Hypothalamus (tissue), 51 donors: ENCODE measurements around the gene RAB6A.
"Not testable (repeated sequence)": the region's sequence is repeated elsewhere in the genome, so short reads cannot be mapped to it uniquely, and the experiment has no call there.

Experiments
- DNase-seq, 51 donors: peaks; one replicate each; lab custom pipeline; 2025; lab: John Stamatoyannopoulos, UW

RAB6A gene

DNA sequence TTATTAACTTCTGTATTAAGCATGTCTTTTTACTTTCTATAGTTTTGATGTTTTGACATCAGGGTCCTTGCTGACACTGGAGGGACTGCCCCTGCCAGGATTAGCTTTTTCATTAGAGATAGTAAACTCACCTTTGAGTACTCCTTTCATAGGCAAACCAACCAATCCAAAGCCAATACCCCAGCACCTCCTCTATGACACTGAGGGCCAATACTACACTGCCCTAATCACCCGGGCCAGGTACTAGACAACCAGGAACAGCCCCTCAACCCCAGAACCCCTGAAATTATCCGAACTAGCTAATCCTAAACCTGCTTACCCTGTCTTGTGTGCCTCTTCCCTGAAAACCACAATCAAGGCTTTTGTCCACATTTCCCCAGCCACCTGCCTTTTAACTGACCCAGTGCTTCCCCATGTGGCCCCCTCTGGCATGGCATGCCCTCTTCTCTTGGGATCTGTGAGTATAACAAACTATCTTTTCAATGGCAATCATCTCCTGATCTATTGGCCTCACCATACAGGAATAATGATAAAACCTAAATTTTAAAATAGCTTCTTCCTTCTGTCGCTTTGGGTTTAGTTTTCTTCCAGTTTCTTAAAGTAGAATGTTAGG is 31.2 kb downstream of the RAB6A start:
- DNase-seq = peak in 19 of 51 donors; percentile 7 to 55 (median 27)

DNA sequence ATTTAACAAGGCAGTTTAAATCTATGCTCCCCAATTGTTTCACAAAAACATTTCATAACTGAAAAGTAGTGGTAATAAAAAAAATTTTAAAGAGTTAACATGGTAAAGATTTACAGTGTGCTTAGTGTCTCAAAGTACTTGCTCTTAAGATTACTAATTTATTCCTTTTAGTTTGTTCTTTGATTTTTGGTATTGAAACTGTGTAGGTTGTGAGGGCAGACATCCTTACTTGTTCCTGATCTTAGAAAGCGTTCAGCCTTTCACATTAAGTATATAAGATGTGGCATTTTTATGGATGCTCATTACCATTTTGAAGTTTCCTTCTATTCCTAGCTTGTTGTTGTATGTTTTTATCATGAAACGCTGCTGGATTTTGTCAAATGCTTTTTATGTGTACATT is 32.9 kb downstream of the RAB6A start:
- DNase-seq = no peak

DNA sequence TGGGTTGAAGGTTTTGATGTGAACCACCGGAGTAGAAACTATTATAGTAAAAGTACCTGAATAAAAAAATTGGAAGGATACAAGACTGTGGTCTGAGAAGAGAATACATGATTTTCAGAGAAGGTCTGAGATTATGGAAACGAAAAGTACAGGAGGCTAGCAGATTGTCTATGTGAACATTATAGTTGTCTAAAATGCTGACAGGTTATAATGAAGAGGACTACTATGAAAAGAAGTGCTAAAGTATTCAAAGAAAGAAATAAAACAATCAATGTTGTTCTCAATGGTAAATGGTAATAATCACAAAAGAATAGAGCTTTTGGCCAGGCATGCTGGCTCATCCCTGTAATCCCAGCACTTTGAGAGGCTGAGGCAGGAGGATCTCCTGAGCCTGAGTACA is 34.0 kb downstream of the RAB6A start:
- no peak for DNase-seq

DNA sequence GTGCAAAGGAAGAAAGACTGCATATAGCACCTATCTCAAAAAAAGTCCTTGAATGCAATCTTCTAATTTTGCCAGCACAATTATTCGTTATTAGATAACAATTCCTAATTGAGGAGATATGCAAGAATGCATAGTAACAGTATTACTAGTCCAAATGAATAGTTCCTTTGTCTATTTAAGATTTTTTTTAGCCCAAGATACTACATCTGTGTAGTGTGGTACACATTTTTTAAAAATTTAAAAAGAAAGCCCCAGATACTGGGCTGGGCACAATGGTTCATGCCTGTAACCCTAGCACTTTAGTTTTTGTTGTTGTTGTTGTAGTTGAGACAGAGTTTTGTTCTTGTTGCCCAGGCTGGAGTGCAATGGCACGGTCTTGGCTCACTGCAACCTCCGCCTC is 43.7 kb downstream of the RAB6A start:
- no peak for DNase-seq

DNA sequence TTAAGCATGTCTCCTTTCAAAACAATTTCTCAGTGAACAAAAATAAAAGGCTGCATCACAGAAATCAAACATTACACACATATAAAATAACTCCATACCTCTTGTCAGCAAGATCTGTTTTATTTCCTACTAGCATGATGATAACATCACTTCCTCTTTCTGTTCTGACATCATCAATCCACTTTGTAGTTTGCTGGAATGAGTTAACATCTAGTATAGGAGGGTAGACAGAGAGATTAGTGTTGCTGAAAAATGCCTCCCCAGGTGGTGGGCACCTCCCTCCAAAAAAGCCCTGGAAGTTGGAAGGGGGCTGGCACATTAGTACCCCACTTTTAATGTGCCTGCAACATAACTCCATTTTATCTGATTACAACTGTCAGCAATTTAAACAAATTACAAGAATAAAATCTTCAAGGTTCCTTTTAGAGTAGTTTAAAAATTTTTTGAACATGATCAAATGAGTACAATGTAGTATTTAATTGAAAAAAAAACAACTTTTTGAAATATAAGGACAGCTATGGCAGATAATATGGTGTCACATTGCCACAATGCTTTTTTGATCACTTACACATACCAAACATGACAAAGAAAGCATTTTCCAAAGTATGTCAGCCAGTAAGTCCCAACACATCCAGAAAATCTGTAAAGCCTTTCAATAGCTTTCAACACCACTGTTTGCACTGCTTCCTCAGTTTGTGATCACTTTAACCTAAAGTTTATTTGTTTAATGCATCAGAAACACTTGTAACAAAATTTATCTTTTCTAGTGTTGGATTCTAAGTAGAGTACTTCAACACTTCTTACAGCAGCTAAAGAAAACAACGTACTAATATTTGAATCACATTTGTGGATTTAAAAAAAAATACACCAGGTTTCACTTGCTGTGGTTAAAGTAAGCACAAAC is 44.5 kb downstream of the RAB6A start:
- no peak for DNase-seq

DNA sequence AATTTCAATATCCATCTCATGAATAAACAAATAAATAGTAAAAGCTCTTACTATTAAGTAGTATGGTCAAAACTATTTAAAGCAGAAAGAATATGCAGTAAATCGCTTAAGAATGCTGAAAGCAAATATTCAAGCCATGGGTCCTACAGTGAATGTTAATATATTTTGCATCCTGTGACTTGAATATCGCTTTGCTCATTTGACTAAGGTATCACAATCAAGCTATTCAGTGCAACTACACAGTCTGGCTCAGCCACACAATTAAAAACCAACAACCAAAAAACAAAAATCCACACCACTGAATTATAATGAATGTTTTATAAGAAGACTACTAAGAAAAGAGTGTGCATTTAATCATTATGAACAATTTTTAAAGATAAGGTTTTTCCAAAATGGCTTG is 45.3 kb downstream of the RAB6A start:
- no peak for DNase-seq

DNA sequence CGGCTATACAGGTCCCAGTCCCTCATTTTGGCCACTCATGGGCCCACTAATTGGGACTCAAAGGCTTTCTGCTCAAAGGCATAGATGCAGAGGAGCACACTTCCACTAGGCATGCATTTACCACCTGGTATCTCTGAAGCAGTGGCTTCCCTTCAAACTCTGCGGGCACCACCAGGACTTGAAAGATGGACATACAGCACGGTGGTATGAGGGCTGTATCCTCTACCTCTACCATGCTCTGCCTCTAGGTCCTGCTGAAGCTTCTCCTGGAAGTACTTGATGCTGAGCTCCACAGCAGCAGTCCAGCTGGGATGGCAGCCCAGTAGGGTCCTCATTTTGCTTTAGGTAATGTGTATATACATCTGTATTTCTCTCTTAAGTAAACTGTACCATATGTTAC is 49.9 kb downstream of the RAB6A start:
- no peak for DNase-seq

DNA sequence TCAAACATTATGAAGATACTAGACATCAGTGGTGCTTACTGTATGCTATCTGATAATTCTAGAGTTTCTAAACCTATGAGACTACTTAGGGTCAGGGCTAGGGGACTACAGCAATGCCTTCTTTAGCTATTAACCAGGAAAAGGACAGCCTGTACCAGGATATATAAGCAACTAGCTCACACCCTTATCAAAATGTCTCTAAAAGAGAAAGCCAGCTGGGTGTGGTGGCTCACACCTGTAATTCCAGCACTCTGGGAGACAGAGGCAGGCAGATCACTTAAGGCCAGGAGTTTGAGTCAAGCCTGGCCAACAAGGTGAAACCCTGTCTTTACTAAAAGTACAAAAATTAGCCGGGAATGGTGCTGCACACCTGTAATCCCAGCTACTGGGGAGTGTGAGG is 55.8 kb downstream of the RAB6A start:
- no peak for DNase-seq

DNA sequence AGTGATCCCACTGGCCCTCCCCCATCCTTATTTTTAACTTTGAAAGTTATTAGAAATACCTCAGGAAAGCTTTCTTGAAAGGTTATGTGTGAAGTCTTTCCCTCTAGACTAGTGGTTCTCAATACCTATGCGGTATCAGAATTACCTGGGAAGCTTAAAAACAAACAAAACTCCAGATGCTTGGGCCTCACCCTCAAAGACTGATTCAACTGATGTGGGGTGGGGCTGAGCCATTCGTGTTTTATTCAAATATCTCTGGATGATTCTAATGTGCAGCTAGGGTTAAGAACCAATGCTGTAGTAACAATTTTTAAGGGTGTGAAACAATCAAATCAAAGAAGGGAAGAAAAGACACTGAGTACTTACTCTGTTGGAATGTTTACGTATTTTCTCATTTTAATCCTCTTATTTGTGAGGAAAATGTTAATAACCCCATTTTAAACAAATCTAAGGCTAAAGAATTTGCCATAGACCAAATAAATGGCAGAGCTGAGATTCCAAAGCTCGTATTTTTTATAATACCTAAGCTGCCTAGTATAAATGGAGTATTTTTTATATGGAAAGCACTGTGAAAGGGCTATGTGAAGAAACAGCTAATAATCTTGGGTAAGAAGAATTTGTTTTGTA is 66.9 kb downstream of the RAB6A start:
- no peak for DNase-seq

DNA sequence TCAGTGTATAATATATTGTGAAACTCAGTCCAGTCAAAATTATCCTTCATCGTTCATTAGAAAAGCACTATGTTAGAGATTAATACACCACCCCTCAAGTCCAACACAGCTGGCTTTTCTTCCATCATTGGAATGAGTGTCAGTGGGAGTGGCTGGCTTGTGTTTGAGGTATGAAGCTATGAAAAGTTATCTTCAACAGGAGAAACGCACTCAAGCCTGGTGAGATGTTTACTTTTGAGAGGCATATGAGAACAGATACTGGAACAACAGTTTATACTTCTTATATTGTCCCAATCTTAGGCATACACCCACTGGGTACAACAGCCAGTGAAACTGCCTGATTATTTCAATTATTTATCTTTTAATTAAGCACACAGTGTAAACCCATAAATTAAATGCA is 80.2 kb downstream of the RAB6A start:
- no peak for DNase-seq

DNA sequence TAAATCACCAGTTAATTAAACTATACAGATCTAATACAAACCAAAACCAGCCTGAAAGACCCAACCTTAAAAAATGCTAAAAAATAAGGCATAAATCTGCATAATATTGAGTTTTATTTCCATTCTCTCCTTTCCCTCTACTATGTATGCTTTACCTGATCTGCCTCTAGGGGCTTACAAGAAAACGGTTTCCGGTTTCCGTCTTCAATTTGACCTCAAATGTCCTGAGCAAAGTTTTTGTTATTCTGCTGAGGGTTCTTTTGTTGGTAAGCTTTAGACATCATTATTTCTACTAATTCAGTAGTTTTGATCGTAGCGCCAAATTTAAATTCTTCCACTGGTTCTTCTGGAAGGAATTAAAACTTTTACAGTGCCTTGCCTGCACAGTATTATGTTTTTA is 84.3 kb downstream of the RAB6A start:
- DNase-seq = not testable (repeated sequence)

DNA sequence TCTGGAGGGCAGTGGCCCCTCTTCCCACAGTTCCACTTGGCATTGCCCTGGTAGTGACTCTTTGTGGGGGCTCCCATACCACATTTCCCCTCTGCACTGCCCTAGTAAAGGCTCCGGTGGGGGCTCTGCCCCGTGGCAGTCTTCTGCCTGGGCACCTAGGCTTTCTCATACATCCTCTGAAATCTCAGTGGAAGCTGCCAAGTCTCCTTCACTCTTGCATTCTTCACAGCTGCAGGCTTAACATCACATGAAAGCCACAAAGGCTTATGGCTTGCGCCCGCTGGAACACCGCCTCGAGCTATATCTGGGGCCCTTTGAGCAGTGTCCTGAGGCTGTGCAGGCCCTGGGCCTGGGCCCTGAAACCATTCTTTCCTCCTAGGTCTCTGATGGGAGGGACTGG is 89.2 kb downstream of the RAB6A start:
- no peak for DNase-seq

DNA sequence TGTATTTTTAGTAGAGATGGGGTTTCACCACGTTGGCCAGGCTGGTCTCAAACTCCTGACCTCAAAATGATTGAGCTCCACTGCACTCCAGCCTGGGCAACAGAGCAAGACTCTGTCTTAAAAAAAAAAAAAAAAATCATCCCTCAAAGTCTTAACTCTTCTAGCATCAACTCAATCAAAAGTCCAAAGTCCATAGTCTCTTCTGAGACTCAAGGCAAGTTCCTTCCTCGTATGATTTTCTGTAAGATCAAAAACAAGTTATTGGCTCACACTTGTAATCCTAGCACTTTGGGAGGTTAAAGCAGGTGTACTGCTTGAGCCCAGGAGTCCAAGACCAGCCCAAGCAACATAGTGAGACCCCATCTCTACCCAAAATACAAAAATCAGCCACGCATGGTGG is 90.1 kb downstream of the RAB6A start:
- no peak for DNase-seq

DNA sequence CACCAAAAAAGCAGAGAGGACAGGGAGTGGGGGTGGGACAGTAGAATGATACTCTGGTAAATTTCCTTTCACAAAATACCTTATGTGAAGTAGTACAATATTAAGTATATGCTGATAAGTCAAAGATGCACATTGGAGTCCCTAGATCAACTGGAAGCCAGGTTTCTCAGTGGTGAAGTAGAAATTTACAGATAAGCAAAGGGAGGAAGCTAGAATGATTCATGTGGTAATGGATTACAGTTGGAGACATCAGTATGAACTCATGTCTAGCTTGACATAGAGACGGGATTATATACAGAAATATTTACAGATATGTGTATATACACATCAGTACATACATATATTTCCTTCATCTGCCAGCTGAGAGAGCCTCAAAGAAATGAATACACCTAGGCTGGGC is 93.0 kb downstream of the RAB6A start:
- no peak for DNase-seq

DNA sequence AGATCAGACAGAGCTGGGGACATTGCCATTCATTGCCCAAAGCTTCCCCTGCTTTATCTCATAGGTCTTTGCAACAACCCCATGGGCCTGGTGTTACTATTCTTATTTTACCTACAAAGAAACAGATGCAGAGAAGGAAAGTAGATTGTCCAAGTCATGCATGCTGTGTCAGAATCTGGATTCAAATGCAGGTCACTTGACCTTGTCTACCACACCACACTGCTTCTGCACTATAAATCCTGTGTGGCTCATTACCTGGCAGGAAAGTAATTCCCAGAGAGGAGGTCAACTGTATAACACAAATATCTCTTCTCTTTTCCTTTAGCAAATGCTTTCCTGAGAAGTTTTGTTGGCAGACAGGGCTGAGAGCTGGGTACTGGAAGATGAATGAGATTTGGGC is 96.0 kb downstream of the RAB6A start:
- DNase-seq = no peak

DNA sequence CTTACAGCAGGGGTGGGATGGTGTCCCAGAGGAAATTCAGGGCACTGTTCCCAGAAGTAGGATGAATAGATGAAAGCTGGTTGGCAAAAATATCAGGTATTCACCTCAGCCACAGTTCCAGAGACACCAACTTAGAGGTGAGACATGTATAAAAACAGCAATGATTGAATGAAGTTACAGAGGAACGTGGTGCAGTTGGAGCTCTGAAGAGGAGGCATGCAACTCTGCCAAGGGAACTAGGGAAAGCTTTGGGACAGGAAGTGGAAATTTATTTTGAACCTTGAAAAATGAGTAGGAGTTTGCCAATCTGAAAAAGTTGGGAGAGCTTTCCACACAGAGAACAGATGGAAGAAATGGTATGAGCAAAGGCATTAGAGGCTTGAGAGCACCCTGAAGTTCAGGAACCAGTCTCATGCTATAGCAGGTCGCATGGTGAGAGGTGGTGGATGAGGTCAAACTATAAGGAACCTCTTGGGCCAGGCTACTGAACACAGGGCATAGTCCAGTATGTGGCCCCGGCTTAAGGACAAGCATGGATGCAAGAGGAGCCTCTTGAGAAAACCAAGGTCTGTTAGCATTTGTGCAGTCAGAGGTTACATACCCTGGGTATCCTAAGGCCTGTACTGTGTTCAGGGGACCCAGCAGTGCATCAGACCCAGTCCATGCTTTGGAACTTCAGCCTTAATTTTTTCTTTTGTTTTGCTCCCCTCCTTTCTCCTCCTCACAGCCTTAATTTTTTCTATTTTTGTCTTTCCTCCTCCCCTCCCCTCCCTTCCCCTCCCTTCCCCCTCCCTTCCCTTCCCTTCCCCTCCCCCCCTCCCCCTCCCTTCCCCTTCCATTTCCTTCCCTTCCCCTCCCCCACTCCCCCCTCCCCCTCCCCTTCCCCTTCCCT is 97.0 kb downstream of the RAB6A start:
- no peak for DNase-seq

DNA sequence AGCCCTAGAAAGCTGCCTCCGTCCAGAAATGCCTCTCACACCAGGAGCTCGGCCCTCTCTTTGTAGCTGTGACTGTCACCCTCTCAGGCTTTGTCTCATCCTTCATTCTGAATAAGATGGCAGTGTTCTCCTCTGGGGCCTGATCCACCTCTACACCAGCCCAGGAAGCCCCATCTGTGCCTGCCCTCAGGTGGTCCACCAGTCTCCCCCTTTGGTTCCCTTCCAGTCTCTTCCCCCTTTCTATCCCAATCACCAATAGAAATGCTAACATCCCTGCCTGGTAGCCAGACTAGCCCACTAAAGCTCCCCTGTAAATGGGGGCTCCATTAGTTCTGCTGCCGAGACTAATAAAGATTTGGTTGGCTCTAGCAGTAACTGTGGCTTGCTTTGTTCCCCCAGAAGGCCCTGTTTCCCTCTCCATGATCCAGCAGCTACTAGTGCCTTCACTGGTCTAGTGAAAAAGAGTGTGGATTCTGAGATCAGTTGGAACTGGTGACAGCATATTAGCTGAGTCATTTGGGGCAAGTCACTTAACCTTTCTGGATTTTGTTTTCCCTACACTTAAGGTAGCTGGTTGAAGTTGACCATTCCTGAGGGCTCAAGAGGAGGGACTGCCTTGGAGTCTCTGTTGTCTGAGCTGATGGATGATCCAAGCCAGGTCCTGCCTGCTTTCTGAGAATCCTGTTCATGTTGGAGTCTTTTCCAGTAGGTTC is 98.3 kb downstream of the RAB6A start:
- DNase-seq = no peak

DNA sequence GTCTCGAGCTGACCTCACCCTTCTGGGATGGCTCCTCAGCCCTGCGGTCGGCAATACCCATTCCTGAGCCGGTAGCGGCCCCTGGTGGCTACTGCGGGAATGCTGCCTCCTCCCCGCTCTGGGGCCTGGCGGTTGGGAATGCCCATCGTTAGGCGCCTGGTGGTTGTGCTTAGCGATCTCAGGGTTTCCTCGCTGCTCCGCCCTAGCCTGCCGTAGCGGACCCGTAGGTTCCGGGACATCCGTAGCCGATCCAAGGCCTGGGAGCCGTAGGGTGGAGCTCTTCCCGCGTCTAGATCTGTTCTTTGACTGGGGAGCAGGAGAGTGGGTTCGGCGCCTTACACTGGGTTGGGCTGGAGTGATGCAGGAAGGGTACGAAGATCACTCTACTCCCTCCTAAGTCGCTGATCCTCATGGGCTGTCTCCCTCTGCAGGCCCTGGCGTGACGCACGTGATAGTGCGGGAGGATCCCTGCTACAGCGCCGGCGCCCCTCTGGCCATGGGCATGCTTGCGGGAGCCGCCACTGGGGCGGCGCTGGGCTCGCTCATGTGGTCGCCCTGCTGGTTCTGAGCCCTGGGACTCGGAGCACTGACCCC is 99.7 kb downstream of the RAB6A start:
- DNase-seq = peak; percentile 35 to 93 (median 80)

DNA sequence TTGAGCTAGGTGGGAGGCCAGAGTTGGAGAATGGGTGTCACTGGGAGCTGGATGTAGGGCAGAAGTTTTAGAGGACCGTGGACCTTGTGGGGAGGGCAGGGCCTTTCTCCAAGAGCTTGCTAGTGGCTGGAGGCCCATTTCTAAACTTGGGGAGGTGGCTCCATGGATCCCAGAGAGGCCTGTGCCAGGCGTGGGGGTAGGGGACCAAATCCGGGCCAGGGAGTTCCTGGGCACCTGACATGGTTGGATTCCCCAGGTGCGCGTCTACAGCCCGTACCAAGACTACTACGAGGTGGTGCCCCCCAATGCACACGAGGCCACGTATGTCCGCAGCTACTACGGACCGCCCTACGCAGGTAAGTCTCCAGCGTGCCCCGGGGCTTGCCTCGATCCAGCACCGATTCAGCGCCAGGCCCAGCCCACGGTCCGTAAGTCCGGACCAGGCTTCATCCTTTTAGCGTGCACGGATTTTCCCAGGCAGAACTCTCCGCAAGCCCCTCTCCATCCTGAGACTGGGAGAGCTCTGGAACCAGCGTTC is 100.3 kb downstream of the RAB6A start:
- peak in 1 of 51 donors; percentile 41 for DNase-seq

DNA sequence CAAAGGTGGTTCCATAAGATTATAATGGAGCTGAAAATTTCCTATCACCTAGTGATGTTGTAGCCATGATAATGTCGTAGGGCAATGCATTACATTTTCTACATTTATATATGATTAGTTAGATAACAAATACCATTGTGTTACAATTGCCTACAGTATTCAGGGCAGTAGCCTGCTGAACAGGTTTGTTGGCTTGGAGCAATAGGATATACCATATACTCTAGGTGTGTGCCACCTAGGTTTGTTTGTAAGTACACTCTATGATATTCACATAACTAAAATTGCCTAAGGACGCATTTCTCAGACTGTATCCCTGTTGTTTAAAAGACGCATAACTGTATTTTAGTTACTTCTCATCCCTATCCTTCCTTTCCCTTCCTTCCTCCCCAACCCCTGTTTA is 100.9 kb downstream of the RAB6A start:
- no peak for DNase-seq
